WTC11 (cell line): ENCODE measurements around the gene ZDHHC14.

Source experiments
- ATF2 ChIP-seq: sonication (generic); formaldehyde crosslinking; IDR thresholded peaks from 2 replicates; pipeline ENCODE4 v1.8.1; 2022; ENCODE audit warnings: low read depth, missing genetic modification reagents, borderline replicate concordance
- CTCF ChIP-seq: fragments of 200-600 bp; IDR thresholded peaks from 2 replicates; pipeline ENCODE4 v1.8.0; 2022; ENCODE audit warnings: antibody characterized with exemption
- FOXP4 ChIP-seq: sonication (generic); formaldehyde crosslinking; IDR thresholded peaks from 2 replicates; pipeline ENCODE4 v1.8.0; 2022; ENCODE audit warnings: mild to moderate bottlenecking, missing genetic modification reagents
- GABPB1 ChIP-seq: sonication (generic); formaldehyde crosslinking; IDR thresholded peaks from 2 replicates; pipeline ENCODE4 v1.8.1; 2023; ENCODE audit warnings: mild to moderate bottlenecking, missing genetic modification reagents
- JAZF1 ChIP-seq: fragments of 250-450 bp; sonication (Bioruptor Pico); IDR thresholded peaks from 2 replicates; pipeline ENCODE4 v1.9.0; 2021; ENCODE audit warnings: moderate library complexity, mild to moderate bottlenecking, inconsistent platforms
- NFE2L1 ChIP-seq: sonication (generic); formaldehyde crosslinking; IDR thresholded peaks from 2 replicates; pipeline ENCODE4 v1.8.1; 2023; ENCODE audit warnings: missing genetic modification reagents
- NR2C2 ChIP-seq: sonication (generic); formaldehyde crosslinking; IDR thresholded peaks from 2 replicates; pipeline ENCODE4 v1.8.0; 2022; ENCODE audit warnings: mild to moderate bottlenecking, missing genetic modification reagents
- TEAD4 ChIP-seq: sonication (generic); formaldehyde crosslinking; IDR thresholded peaks from 2 replicates; pipeline ENCODE4 v1.8.0; 2022; ENCODE audit warnings: mild to moderate bottlenecking, missing genetic modification reagents
- USF1 ChIP-seq: sonication (generic); formaldehyde crosslinking; IDR thresholded peaks from 2 replicates; pipeline ENCODE4 v1.8.0; 2022; ENCODE audit warnings: mild to moderate bottlenecking, missing genetic modification reagents
- ZNF121 ChIP-seq: sonication (generic); formaldehyde crosslinking; IDR thresholded peaks from 2 replicates; pipeline ENCODE4 v1.8.0; 2023; ENCODE audit warnings: missing genetic modification reagents
- ZNF138 ChIP-seq: sonication (generic); formaldehyde crosslinking; conservative IDR thresholded peaks from 2 replicates; pipeline ENCODE4 v1.8.1; 2022; ENCODE audit warnings: mild to moderate bottlenecking, moderate library complexity, missing genetic modification reagents
- ZNF232 ChIP-seq: sonication (generic); formaldehyde crosslinking; IDR thresholded peaks from 2 replicates; pipeline ENCODE4 v1.8.0; 2022; ENCODE audit warnings: mild to moderate bottlenecking, missing genetic modification reagents
- ZNF512 ChIP-seq: sonication (generic); formaldehyde crosslinking; IDR thresholded peaks from 2 replicates; pipeline ENCODE4 v1.8.1; 2022; ENCODE audit warnings: missing genetic modification reagents, borderline replicate concordance

- TF ChIP-seq CTCF (no peak), ZNF121 (CRISPR knock-in tag) (no peak), ZNF138 (no peak), JAZF1 (CRISPR knock-in tag) (no peak), NR2C2 (CRISPR knock-in tag) (no peak), USF1 (CRISPR knock-in tag) (no peak), TEAD4 (CRISPR knock-in tag) (no peak), FOXP4 (CRISPR knock-in tag) (no peak), ATF2 (CRISPR knock-in tag) (no peak), NFE2L1 (CRISPR knock-in tag) (no peak), ZNF512 (no peak), GABPB1 (peak; percentile 51), ZNF232 (CRISPR knock-in tag) (no peak)
These were observed 133.9 kb downstream of the ZDHHC14 start for GRCh38 chr6:157514659-157515496.
